GM06990 (cell line): ENCODE data around the gene ACOX1.

Experiments used
- DNase-seq: peaks from one replicate; pipeline ENCODE4 v3.0.0-alpha.2; 2011; ENCODE audit not compliant: insufficient read length; ENCODE audit errors: extremely low read depth
- H3K27me3 ChIP-seq: replicated peaks from 2 replicates; pipeline ENCODE4 v1.6.0; 2011; ENCODE audit warnings: low read length; ENCODE audit not compliant: control insufficient read depth, insufficient read depth
- H3K36me3 ChIP-seq: 2 replicates; pipeline ENCODE4 v1.5.1; 2011; ENCODE audit warnings: low read length; ENCODE audit not compliant: control insufficient read depth, insufficient read depth
- H3K4me3 ChIP-seq: replicated peaks from 2 replicates; pipeline ENCODE4 v1.5.1; 2011; ENCODE audit warnings: low read depth, mild to moderate bottlenecking, control low read depth, low read length
- CTCF ChIP-seq: IDR thresholded peaks from 2 replicates; pipeline ENCODE4 v1.5.1; 2011; ENCODE audit warnings: low read length, control low read depth, mild to moderate bottlenecking, inconsistent platforms; ENCODE audit not compliant: insufficient read depth, poor library complexity, severe bottlenecking

ACOX1 gene

DNA sequence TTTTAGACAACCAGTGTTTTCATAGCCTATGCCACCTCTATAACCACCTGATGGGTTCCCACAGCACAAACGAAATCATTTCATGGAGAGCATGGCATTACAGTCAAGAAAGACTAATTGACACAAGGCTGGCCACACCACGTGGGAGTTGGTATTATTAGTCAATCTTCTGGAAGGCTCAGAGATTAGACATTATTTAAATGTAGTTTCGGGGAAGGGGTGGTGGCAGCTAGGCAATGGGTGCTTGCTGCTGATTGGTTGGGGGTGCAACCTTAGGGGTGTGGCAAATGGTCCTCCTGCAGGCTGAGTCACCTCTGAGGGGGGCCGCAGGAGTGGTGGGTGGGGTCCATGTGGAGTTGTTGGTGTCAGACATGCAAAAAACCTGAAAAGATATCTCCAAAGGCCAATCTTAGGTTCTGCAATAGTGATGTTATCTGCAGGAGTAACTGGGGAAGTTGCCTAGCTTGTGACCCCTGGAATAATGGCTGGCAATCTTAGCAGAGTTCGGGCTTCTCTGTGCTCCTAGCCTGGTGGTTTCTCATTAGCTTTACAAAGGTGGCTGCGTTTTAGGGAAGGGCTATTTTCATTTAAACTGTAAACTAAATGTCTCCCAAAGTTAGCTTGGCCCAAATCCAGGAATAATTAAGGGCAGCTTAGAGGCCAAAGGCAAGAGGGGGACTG is 4.7 kb upstream of the ACOX1 start:
- H3K4me3 ChIP-seq, result no peak overlapping the region
- TF ChIP-seq CTCF, result no peak

DNA sequence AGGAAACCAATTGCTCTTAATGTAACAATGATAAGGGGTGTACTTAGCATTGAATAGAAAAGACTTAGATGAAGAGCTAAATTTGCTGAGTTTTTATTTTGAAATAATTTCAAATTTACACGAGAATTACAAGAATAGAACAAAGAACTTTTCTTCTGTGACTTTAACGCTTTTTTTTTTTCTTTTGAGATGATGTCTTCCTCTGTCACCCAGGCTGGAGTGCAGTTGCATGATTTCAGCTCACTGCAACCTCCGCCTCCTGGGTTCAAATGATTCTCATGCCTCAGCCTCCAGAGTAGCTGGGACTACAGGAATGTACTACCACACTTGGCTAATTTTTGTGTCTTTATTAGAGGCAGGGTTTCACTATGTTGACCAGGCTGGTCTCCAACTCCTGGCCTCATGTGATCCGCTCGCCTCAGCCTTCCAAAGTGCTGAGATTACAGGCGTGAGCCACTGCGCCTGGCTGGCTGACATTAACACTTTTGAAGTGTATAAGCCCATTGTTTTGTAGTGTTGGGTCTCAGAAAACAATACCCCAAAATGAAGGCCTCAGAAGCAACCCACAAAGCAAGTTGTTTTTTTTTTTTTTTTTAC is 2.2 kb upstream of the ACOX1 start:
- Histone ChIP-seq H3K4me3 (no peak overlapping the region), H3K36me3 (no peaks in the 10 kb centered on the region), H3K27me3 (no peaks in the 10 kb centered on the region)
- no peak for TF ChIP-seq CTCF
- DNase-seq, result no peak

More for the DNA sequence above, 4.7 kb upstream of the ACOX1 start:
- DNase-seq, result no peak
- H3K36me3 ChIP-seq, result peaks cover 3% of the 10 kb centered on the region; the same call in 1 of the 2 replicates
- no peaks in the 10 kb centered on the region for H3K27me3 ChIP-seq

GRCh38 chr17:75980188-75981018 is 1.4 kb upstream of the ACOX1 start:
- Histone ChIP-seq H3K27me3 (no peaks in the 10 kb centered on the region), H3K4me3 (peak overlapping the region; percentile 70), H3K36me3 (no peaks in the 10 kb centered on the region)
- no peak for TF ChIP-seq CTCF
- no peak for DNase-seq

GRCh38 chr17:75979705-75980187 is 780 bp upstream of the ACOX1 start:
- TF ChIP-seq CTCF, result no peak
- peak overlapping the region; percentile 70 for H3K4me3 ChIP-seq
- no peaks in the 10 kb centered on the region for H3K27me3 ChIP-seq
- H3K36me3 ChIP-seq, result no peaks in the 10 kb centered on the region
- no peak for DNase-seq

DNA sequence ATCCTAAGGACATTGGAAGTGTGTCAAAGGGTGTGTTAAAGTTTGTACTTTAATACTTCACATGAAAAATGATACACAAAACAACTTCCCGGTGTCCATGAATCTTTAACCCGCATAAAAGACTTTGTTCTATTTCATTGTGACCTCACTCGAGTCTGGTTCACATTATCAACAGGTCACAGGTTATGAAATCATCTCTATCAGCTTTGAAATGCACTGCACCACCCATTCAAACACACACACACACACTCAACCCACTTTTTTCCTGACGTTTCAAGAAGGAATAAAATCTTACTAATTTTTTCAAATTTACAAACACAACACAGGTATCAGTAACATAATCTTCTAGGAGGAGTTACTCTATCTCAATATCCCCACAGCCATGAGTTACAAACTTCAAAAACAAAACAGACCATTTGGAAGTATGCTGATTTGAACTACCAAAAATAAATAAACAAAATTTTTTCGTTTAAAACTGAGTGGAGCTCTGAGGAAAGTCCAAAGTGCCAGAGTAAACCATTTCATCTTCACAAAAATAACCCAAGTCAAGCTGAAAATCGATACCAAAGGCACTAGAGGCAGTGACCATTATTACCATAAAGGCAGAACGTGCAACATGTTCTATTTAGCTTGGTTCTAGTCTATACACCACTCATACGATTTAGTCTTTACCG is 2.7 kb downstream of the ACOX1 start:
- DNase-seq, result no peak
- no peak for TF ChIP-seq CTCF
- Histone ChIP-seq H3K4me3 (no peak overlapping the region), H3K27me3 (no peaks in the 10 kb centered on the region), H3K36me3 (no peaks in the 10 kb centered on the region; the same call in 1 of the 2 replicates)
